HG03439 (cell line): Measurements from ENCODE around the gene MACROD2.

Experiments
- ATAC-seq: cut with Tn5 transposase; IDR thresholded peaks from one replicate; pipeline ENCODE4 v1.9.1; 2021; ENCODE audit warnings: mild to moderate bottlenecking, moderate library complexity; ENCODE audit not compliant: unreplicated experiment

MACROD2 gene

GRCh38 chr20:15292405-15292804 is 1297.1 kb downstream of the MACROD2 start:
- ATAC-seq, result no peak

GRCh38 chr20:15296422-15296821 is 1301.1 kb downstream of the MACROD2 start:
- ATAC-seq, result no peak

GRCh38 chr20:15297059-15297875 is 1302.0 kb downstream of the MACROD2 start:
- ATAC-seq, result no peak

GRCh38 chr20:15302075-15302474 is 1306.8 kb downstream of the MACROD2 start:
- no peak for ATAC-seq

- no peak for ATAC-seq
Measured at GRCh38 chr20:15310361-15310760, 1315.0 kb downstream of the MACROD2 start.

- no peak for ATAC-seq
Measured at GRCh38 chr20:15316556-15316955, 1321.2 kb downstream of the MACROD2 start.

GRCh38 chr20:15317546-15318232 is 1322.4 kb downstream of the MACROD2 start:
- peak; percentile 82 for ATAC-seq

GRCh38 chr20:15318682-15319081 is 1323.4 kb downstream of the MACROD2 start:
- no peak for ATAC-seq

GRCh38 chr20:15319439-15319838 is 1324.1 kb downstream of the MACROD2 start:
- no peak for ATAC-seq

- no peak for ATAC-seq
Measured at GRCh38 chr20:15320941-15321340, 1325.6 kb downstream of the MACROD2 start.

GRCh38 chr20:15327123-15327522 is 1331.8 kb downstream of the MACROD2 start:
- no peak for ATAC-seq

GRCh38 chr20:15328084-15328483 is 1332.8 kb downstream of the MACROD2 start:
- ATAC-seq, result no peak

- ATAC-seq, result peak; percentile 52
Measured at GRCh38 chr20:15332711-15333160, 1337.4 kb downstream of the MACROD2 start.

GRCh38 chr20:15333170-15333569 is 1337.9 kb downstream of the MACROD2 start:
- peak; percentile 46 for ATAC-seq

GRCh38 chr20:15336011-15336410 is 1340.7 kb downstream of the MACROD2 start:
- no peak for ATAC-seq

GRCh38 chr20:15336536-15336935 is 1341.2 kb downstream of the MACROD2 start:
- ATAC-seq, result no peak

GRCh38 chr20:15339264-15339663 is 1343.9 kb downstream of the MACROD2 start:
- ATAC-seq, result no peak

GRCh38 chr20:15342991-15343523 is 1347.7 kb downstream of the MACROD2 start:
- ATAC-seq, result no peak

GRCh38 chr20:15345287-15345686 is 1350.0 kb downstream of the MACROD2 start:
- ATAC-seq, result no peak

GRCh38 chr20:15346657-15347280 is 1351.5 kb downstream of the MACROD2 start:
- ATAC-seq, result no peak

GRCh38 chr20:15359056-15359455 is 1363.7 kb downstream of the MACROD2 start:
- no peak for ATAC-seq
